IgD-negative memory B cell (primary cell): ENCODE measurements around the gene TRIP12. TPM values are rescaled to one million over a fixed set of nuclear protein-coding genes. Genes with fewer than 3 reads are reported as not detected.
A peak's percentile ranks its signal among the peaks of the same experiment; 100 is the strongest.
"Not testable (repeated sequence)": the region's sequence is repeated elsewhere in the genome, so short reads cannot be mapped to it uniquely, and the experiment has no call there.

Experiments
- H3K27ac Mint-ChIP-seq, 3 donors: one replicate each; pipeline ENCODE4 v1.8.0; 2020 to 2022; ENCODE audit warnings: mild to moderate bottlenecking in 3 of 3, mixed read lengths in 3 of 3, moderate library complexity in 1 of 3
- H3K27me3 Mint-ChIP-seq: one replicate; pipeline ENCODE4 v1.8.0; 2021; ENCODE audit warnings: mixed read lengths
- H3K36me3 Mint-ChIP-seq: one replicate; pipeline ENCODE4 v1.8.0; 2020; ENCODE audit warnings: mild to moderate bottlenecking, mixed read lengths
- H3K4me1 Mint-ChIP-seq, 3 donors: one replicate each; pipeline ENCODE4 v1.8.0; 2020 to 2022; ENCODE audit warnings: mixed read lengths in 3 of 3, mild to moderate bottlenecking in 1 of 3
- H3K4me3 Mint-ChIP-seq, 4 donors: one replicate each; pipeline ENCODE4 v1.8.0; 2020 to 2022; ENCODE audit warnings: mild to moderate bottlenecking in 4 of 4, mixed read lengths in 4 of 4, moderate library complexity in 3 of 4
- H3K9me3 Mint-ChIP-seq, 3 donors: one replicate each; pipeline ENCODE4 v1.8.0; 2020 to 2021; ENCODE audit warnings: mixed read lengths in 3 of 3, mild to moderate bottlenecking in 1 of 3
- polyA plus RNA-seq: library from polyadenylated mRNA; unstranded; fragments of 300-500 nt; fragmentation: Illumina TruSeq; gene quantifications from one replicate; pipeline ENCODE4 v1.2.3, GENCODE V29; 2021

Gene TRIP12
- polyA plus RNA-seq, 1 donor from 2014 or later, result 51.5 TPM

- no peaks in the 10 kb centered on the region for H3K9me3 Mint-ChIP-seq
- H3K27me3 Mint-ChIP-seq, result no peaks in the 10 kb centered on the region
- peaks cover 24 to 42% (median 37%) of the 10 kb centered on the region in 3 donors for H3K4me1 Mint-ChIP-seq
- no peak overlapping the region for H3K4me3 Mint-ChIP-seq
- peak overlapping the region in 1 of 3 donors; percentile 69 for H3K27ac Mint-ChIP-seq
- peaks cover 6% of the 10 kb centered on the region for H3K36me3 Mint-ChIP-seq
These were observed 48.7 kb downstream of the TRIP12 start for GRCh38 chr2:229873123-229873581.

- H3K9me3 Mint-ChIP-seq, result no peaks in the 10 kb centered on the region
- peak overlapping the region in 1 of 4 donors; percentile 5 for H3K4me3 Mint-ChIP-seq
- peaks cover 6% of the 10 kb centered on the region for H3K36me3 Mint-ChIP-seq
- no peak overlapping the region for H3K27ac Mint-ChIP-seq
- H3K4me1 Mint-ChIP-seq, result peaks cover 25 to 50% (median 36%) of the 10 kb centered on the region in 3 donors
- H3K27me3 Mint-ChIP-seq, result no peaks in the 10 kb centered on the region
These were observed 50.7 kb downstream of the TRIP12 start for GRCh38 chr2:229870903-229871656.

DNA sequence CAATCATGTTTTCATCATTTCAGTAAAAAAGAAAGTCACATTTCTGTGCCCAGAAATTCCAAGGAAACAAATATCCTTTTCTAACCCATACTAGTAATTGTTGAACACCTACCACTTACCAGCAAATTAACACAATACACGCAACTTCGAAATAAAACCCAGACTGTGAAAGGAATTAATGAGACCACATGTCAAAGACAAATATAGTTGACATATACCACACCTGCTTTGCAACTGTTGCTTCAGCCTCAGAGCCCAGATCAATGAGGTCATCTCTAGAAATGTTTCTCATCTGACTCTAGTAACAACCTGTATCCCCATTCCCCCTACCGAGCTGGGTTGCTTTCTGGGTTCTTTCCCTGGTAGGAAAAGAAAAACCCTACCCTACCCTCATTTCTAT is 52.6 kb downstream of the TRIP12 start:
- no peaks in the 10 kb centered on the region for H3K9me3 Mint-ChIP-seq
- peaks cover 27 to 46% (median 35%) of the 10 kb centered on the region in 3 donors for H3K4me1 Mint-ChIP-seq
- H3K4me3 Mint-ChIP-seq, result no peak overlapping the region
- no peaks in the 10 kb centered on the region for H3K27me3 Mint-ChIP-seq
- no peak overlapping the region for H3K27ac Mint-ChIP-seq
- peaks cover 6% of the 10 kb centered on the region for H3K36me3 Mint-ChIP-seq

DNA sequence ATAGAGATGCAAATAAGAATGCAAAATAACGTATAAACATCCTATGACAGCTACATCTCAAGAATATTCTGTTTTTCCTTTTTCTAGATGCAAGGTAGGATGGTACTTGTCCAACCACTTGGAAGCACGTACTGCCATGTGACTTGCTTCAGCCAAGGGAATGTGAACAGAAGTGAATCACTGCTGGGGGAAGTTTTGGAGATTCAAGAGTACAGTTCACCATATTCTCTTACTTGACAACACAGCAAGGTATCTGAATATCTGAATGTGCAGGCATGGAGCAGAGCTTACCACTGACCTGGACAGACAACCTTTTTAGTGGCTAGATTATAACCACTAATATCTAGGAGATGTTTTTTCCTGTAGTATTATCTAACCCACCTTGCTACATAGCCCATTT is 53.0 kb downstream of the TRIP12 start:
- Mint-ChIP-seq H3K4me3 (no peak overlapping the region), H3K27me3 (no peaks in the 10 kb centered on the region), H3K27ac (no peak overlapping the region), H3K4me1 (peaks cover 27 to 42% (median 32%) of the 10 kb centered on the region in 3 donors), H3K9me3 (no peaks in the 10 kb centered on the region), H3K36me3 (peaks cover 6% of the 10 kb centered on the region)

GRCh38 chr2:229865033-229865432 is 56.8 kb downstream of the TRIP12 start:
- Mint-ChIP-seq H3K4me3 (no peak overlapping the region), H3K27ac (no peak overlapping the region), H3K27me3 (no peaks in the 10 kb centered on the region), H3K4me1 (peaks cover 18 to 30% (median 20%) of the 10 kb centered on the region in 3 donors), H3K9me3 (no peaks in the 10 kb centered on the region), H3K36me3 (peaks cover 2% of the 10 kb centered on the region)

GRCh38 chr2:229861431-229861830 is 60.4 kb downstream of the TRIP12 start:
- no peaks in the 10 kb centered on the region for H3K27me3 Mint-ChIP-seq
- peaks cover 11 to 23% (median 17%) of the 10 kb centered on the region in 3 donors for H3K4me1 Mint-ChIP-seq
- no peak overlapping the region for H3K4me3 Mint-ChIP-seq
- H3K9me3 Mint-ChIP-seq, result no peaks in the 10 kb centered on the region
- peaks cover 2% of the 10 kb centered on the region for H3K36me3 Mint-ChIP-seq
- no peak overlapping the region for H3K27ac Mint-ChIP-seq

- H3K27me3 Mint-ChIP-seq, result no peaks in the 10 kb centered on the region
- H3K9me3 Mint-ChIP-seq, result no peaks in the 10 kb centered on the region
- H3K4me1 Mint-ChIP-seq, result peaks cover 13 to 25% (median 22%) of the 10 kb centered on the region in 3 donors
- no peak overlapping the region for H3K27ac Mint-ChIP-seq
- H3K36me3 Mint-ChIP-seq, result peaks cover 4% of the 10 kb centered on the region
- no peak overlapping the region for H3K4me3 Mint-ChIP-seq
These were observed 61.5 kb downstream of the TRIP12 start for GRCh38 chr2:229860334-229860733.

DNA sequence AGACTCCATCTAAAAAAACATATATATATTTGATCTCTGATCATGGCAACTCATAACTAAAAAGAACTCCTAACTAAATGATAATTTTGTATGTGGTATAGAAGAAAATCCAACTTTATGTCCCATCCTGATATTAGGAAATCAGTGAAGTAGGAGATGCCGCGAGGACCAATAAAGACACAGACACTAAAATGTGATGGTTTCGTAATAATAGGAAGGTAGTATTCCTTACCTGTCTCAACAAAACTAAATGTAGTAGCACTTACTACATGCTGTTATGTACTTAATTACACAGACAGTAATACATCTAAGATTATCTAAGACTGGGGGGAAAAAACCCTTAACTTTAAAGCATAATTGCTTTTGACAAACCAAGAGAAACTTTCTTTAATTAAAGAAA is 63.5 kb downstream of the TRIP12 start:
- Mint-ChIP-seq H3K4me1 (peaks cover 7 to 26% (median 21%) of the 10 kb centered on the region in 3 donors), H3K4me3 (no peak overlapping the region), H3K27me3 (no peaks in the 10 kb centered on the region), H3K36me3 (peaks cover 7% of the 10 kb centered on the region), H3K9me3 (no peaks in the 10 kb centered on the region), H3K27ac (no peak overlapping the region)

DNA sequence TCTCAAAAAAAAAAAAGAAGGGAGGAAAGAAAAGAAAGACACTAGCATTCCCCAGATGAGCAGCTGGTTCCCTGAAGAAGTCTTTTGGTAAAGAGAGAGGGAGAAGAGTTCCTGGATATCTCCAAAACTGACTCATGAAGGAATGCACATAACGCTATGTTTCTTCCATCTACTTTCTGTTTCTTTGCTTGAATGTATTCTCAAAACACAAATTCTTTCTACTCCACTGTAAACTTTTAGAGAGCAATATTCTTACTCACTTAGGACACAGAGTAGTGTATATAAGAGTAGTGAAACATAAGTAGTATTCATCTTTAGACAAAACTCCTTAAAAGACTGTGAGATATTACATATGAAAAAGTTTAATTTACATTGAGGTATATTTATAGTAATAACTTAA is 64.2 kb downstream of the TRIP12 start:
- peaks cover 6% of the 10 kb centered on the region for H3K36me3 Mint-ChIP-seq
- no peaks in the 10 kb centered on the region for H3K27me3 Mint-ChIP-seq
- no peak overlapping the region for H3K4me3 Mint-ChIP-seq
- no peak overlapping the region for H3K27ac Mint-ChIP-seq
- peaks cover 12 to 30% (median 26%) of the 10 kb centered on the region in 3 donors for H3K4me1 Mint-ChIP-seq
- H3K9me3 Mint-ChIP-seq, result no peaks in the 10 kb centered on the region

- Mint-ChIP-seq H3K27ac (no peak overlapping the region), H3K4me1 (peaks cover 17 to 38% (median 31%) of the 10 kb centered on the region in 3 donors), H3K9me3 (no peaks in the 10 kb centered on the region), H3K4me3 (no peak overlapping the region), H3K27me3 (no peaks in the 10 kb centered on the region), H3K36me3 (peaks cover 11% of the 10 kb centered on the region)
These were observed 65.4 kb downstream of the TRIP12 start for GRCh38 chr2:229856413-229856812.

- Mint-ChIP-seq H3K27me3 (no peaks in the 10 kb centered on the region), H3K4me1 (peaks cover 15 to 31% (median 27%) of the 10 kb centered on the region in 3 donors), H3K4me3 (no peak overlapping the region), H3K36me3 (peaks cover 11% of the 10 kb centered on the region), H3K9me3 (no peaks in the 10 kb centered on the region), H3K27ac (no peak overlapping the region)
These were observed 66.7 kb downstream of the TRIP12 start for GRCh38 chr2:229855116-229855515.

GRCh38 chr2:229852565-229852964 is 69.2 kb downstream of the TRIP12 start:
- Mint-ChIP-seq H3K27ac (peak overlapping the region in 2 of 3 donors; percentile 62 to 63), H3K9me3 (no peaks in the 10 kb centered on the region), H3K27me3 (no peaks in the 10 kb centered on the region), H3K36me3 (peaks cover 13% of the 10 kb centered on the region), H3K4me1 (peaks cover 21 to 42% (median 35%) of the 10 kb centered on the region in 3 donors), H3K4me3 (no peak overlapping the region)

GRCh38 chr2:229851870-229852269 is 69.9 kb downstream of the TRIP12 start:
- H3K4me3 Mint-ChIP-seq, result no peak overlapping the region

GRCh38 chr2:229850355-229851275 is 71.2 kb downstream of the TRIP12 start:
- not testable (repeated sequence) for H3K4me3 Mint-ChIP-seq, H3K27ac Mint-ChIP-seq, H3K27me3 Mint-ChIP-seq, H3K9me3 Mint-ChIP-seq
- peaks cover 24 to 39% (median 32%) of the 10 kb centered on the region in 3 donors for H3K4me1 Mint-ChIP-seq
- peaks cover 11% of the 10 kb centered on the region for H3K36me3 Mint-ChIP-seq

More at GRCh38 chr2:229851870-229852269, 69.9 kb downstream of the TRIP12 start:
- peaks cover 26 to 46% (median 40%) of the 10 kb centered on the region in 3 donors for H3K4me1 Mint-ChIP-seq
- no peaks in the 10 kb centered on the region for H3K27me3 Mint-ChIP-seq
- peak overlapping the region in 1 of 3 donors; percentile 36 for H3K27ac Mint-ChIP-seq
- H3K9me3 Mint-ChIP-seq, result no peaks in the 10 kb centered on the region
- peaks cover 13% of the 10 kb centered on the region for H3K36me3 Mint-ChIP-seq

DNA sequence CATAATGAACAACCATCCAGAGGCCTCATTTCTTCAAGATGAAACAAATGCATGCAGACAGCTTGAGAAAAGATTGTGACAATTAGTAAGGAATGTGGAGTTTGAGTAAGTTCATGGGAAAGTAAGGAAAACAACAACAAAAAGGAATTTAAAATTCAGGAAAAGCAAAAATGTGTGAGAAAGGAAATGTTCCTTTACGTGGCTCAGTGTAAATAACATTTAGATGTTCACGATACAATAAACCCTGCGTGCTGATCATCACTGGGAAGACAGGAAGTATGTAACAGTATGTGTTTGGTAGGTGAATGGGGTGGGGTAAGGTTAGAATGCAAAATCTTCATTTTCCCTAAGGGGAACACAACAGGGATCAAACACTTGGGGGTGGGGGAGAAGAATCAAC is 72.7 kb downstream of the TRIP12 start:
- Mint-ChIP-seq H3K4me3 (no peak overlapping the region), H3K4me1 (peaks cover 24 to 34% (median 33%) of the 10 kb centered on the region in 3 donors)

More for the DNA sequence above, 72.7 kb downstream of the TRIP12 start:
- H3K9me3 Mint-ChIP-seq, result no peaks in the 10 kb centered on the region
- no peaks in the 10 kb centered on the region for H3K27me3 Mint-ChIP-seq
- H3K36me3 Mint-ChIP-seq, result peaks cover 8% of the 10 kb centered on the region
- H3K27ac Mint-ChIP-seq, result peak overlapping the region in 1 of 3 donors; percentile 4
